SKM-1 treated with dmso at 0.1 percent for 144 hours (cell line): ENCODE results near the gene ABCC3.

Experiments
- DNase-seq: peaks from one replicate; lab custom pipeline; 2025; ENCODE audit not compliant: unreplicated experiment; lab: John Stamatoyannopoulos, UW

Gene ABCC3, protein sequence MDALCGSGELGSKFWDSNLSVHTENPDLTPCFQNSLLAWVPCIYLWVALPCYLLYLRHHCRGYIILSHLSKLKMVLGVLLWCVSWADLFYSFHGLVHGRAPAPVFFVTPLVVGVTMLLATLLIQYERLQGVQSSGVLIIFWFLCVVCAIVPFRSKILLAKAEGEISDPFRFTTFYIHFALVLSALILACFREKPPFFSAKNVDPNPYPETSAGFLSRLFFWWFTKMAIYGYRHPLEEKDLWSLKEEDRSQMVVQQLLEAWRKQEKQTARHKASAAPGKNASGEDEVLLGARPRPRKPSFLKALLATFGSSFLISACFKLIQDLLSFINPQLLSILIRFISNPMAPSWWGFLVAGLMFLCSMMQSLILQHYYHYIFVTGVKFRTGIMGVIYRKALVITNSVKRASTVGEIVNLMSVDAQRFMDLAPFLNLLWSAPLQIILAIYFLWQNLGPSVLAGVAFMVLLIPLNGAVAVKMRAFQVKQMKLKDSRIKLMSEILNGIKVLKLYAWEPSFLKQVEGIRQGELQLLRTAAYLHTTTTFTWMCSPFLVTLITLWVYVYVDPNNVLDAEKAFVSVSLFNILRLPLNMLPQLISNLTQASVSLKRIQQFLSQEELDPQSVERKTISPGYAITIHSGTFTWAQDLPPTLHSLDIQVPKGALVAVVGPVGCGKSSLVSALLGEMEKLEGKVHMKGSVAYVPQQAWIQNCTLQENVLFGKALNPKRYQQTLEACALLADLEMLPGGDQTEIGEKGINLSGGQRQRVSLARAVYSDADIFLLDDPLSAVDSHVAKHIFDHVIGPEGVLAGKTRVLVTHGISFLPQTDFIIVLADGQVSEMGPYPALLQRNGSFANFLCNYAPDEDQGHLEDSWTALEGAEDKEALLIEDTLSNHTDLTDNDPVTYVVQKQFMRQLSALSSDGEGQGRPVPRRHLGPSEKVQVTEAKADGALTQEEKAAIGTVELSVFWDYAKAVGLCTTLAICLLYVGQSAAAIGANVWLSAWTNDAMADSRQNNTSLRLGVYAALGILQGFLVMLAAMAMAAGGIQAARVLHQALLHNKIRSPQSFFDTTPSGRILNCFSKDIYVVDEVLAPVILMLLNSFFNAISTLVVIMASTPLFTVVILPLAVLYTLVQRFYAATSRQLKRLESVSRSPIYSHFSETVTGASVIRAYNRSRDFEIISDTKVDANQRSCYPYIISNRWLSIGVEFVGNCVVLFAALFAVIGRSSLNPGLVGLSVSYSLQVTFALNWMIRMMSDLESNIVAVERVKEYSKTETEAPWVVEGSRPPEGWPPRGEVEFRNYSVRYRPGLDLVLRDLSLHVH (N-terminal part only)

DNA sequence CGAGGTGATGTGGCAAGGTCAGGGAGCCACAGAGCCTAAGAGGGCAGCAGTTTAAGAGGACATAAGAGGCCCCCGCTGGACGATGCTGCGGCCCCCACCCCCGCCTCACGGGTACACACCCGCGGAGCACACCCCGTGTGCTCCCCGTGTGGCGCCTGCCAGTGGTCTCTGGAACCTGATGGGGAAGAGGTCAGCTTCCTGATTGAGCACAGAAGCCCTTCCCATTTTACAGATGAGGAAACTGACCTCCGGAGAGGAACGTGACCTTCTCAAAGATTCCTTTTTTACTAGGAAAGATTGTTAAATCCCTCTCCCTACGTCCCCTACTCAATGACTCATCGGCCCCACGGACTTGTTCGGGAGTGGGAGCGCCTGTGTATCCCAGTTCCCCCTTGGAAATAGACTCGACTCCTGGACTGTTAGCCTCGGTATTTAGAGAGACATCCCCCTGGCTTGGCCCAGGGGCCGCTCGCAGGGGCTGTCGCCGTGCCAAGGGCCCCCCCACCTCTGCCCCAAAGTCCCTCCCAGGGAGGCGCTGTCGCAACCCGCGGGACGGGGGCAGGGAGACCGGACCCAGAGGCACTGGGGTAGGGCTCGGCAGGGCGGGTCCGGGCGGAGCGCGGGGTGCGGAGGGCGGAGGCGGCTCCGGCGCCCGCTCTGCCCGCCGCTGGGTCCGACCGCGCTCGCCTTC, at the start of gene ABCC3:
TSS of gene ABCC3 (plus strand) at position 658 of the 691 bp plus-strand sequence. CDS start 56 bp downstream, outside the sequence.
- DNase-seq, result no peak

DNA sequence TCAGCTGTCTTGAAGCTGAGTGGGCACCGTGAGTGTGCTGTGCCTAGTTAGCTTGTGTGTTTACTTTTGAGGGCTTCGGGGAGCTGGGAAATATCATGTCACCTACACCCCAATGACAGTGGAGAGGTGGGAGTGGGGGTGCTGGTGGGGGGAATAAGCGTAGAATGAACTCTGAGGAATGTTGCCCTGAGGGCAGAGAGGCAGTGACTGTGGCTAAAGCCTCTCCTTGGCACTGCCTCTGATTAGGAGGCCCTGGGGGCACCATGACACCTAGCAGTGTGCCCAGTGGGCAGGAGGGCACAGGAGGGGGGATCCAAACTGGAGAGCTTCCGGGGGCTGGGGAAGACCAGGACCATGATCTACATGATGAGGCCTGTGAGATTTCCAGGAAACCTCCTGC, 49.3 kb upstream of the ABCC3 start:
- DNase-seq, result no peak

DNA sequence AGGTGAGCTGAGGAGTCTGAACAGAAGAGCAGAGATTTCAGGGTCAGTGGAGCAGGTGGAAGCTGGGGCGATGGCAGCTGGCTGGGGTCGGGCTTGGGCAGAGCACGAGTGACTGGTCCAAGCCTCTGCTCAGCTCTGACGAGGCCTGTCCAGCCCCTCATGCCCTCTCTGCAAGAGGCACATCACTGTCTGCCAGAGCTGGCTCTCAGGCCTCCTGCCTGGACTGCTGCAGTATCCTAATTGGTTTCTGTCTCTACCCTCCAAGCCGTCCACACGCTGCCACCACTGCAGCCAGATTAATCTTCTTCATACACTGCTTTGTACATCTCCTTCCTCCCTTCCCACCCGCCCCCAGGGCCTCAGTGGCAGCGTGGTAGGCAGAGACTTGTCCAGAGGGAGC, 48.8 kb upstream of the ABCC3 start:
- no peak for DNase-seq

DNA sequence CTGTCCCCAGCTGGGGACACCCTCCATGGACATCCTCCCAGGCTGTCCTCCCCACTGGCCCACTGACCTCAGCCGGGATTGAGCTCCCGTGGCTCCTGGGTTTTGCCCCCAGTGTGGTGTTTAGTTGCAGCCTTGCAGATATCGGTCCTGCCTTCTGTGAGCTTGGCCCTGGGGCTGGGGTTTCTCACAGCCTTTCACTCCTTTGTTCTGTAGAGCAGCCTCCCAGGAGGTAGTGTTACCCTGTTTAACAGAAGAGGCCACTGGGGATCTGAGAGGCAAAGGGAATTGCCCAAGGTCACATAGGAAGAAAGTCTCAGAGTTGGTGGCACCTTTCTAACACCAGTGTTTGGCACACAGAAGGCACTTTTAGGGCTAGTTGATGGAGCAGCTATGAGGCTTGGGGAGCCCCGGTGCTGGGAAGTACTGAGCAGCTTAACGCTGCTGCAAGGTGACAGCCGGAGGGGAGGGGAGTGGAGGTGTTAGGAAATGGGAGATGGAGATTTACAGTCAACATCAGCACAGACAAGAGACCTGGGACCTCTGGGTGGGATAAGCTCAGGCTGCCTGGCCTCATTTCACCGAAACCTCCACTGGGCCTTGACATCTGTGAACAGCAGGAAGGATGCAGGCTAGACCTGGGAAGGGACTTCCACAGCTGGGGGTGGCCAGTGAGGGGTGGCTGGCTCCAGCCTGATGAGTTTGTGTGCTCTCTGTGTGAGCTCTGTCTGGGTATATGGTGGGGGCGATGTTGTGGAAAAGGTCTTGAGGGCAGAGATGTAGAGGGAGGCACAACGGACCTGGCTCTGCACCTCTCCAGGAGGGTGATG, 48.0 kb upstream of the ABCC3 start:
- no peak for DNase-seq

DNA sequence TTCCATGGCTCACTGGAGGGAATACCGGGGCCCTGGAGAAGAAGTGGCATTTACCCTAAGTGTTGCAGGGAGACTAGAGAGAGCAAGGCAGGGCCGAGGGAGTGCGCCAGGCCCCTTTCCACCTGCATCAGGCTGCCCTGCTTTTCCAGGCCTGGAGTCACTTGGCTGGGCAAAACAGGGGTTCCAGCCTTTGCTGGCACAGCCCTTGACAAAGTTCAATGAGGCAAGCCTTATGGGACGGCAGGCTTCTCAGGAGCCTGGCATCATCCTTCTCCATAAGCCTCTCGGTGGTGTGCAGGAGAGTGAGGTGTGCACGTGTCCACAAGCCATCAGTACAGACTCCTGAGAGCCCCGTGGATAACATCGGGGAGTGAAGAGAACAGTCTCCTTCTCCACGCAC, 47.1 kb upstream of the ABCC3 start:
- no peak for DNase-seq

DNA sequence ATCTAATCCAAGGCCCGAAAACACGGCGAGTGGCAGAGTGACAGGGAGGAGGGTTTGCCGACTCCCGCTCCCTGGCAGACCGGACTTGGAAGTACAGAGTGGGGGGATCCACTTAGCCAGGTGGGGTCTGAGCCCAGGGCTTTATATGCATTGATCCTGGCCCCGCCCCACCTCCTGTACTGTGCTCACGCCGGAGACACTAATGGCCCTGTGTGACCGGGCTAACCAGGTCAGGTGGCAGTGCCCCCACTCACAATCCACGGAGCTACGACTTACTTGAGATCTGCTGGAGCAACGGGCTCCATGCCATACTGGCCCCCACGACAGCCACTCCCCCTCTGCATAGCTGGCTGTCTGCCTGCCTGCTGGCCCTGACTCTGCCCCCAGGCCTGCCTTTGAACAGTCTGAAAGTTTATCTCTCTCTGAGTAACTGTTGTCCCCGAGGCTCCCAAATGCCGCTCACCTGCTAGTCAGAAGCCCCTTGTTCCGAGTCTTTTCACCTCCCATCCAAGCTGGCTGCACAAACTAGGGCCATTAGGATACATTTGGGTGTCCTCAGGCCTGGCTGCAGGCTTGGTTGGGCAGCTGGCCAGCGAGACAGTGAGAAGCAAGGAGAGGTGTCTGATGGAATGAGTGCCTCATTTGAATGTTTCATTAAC, 46.2 kb upstream of the ABCC3 start:
- no peak for DNase-seq

DNA sequence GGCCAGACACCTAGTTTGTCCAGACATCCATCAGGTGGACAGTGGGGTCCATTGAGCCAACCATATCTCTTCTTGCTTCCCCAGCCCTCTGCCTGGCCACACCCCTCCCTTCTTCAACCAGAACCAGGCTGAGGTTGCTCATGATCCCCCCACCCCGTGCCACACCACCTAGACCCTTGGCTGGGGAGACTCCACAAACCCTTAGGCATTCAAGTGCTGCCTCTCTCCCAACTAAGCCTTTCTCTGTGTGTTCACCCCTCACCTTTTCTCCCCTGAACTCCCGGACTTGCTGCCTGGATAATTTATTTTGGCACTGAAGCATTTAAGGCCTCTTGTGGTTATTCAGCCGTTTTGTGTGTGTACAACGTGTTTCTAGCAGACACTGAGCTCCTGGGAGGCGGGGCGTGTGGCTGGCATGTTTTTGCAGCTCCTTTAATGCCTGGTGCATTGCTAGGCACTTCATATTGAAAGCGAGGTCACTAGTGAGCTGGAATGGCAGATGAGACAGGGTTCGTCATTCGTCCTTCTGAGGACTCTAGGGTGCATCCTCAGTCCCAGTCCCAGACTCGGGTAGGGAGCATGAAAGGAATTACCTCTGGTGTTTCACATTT, 45.5 kb upstream of the ABCC3 start:
- no peak for DNase-seq

DNA sequence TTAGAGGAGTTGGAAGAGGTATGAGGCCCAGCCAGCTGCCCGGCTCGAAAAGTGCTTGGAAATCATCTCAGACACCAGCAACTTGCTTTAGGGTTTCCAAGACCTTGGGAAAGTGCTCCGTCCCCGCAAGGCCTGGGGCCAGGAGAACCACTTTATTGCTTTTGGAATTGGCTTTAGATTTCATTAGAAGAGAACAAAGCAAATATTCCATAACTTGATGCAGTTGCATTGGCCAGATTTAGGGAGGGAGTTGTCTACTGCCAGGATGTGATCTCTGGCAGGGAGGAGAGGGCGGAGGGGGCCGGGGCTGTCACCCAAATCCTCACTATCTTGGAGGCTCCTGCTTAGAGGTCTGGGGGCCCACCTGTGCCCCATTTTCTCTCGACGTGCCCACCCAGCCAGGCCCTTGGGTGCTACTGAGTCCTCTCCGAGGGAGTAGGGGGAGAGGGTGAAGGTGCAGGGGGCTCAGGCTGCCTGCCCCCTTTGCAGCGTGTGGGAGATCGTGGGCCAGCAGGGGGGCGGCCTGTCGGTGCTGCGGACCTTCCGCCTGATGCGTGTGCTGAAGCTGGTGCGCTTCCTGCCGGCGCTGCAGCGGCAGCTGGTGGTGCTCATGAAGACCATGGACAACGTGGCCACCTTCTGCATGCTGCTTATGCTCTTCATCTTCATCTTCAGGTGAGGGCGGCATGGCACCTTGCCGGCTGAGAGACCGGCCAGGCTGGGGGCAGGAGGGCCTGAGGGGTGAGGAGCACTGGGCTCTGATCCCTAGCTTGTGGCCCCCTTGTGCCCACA, 43.5 kb upstream of the ABCC3 start:
- DNase-seq, result no peak

DNA sequence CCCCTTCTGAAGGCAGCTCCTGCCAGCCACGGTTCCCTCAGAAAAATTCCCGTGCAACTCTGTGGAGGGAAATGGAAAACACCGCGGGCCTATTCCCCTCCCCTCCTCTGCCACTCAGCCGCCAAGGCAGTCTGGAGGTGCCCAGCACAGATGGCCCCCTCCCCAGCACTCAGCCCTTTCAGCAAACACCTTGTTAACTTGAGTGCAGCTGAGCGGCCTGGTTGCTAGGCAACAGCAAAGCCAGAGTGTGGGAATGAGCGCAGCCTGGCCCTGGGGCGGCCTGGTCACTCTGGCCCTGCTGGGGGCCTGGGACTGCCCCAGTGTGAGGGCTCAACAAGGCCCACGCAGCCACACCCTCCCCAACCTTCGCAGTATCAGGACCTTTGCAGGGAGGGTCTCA, 41.4 kb upstream of the ABCC3 start:
- DNase-seq, result no peak

DNA sequence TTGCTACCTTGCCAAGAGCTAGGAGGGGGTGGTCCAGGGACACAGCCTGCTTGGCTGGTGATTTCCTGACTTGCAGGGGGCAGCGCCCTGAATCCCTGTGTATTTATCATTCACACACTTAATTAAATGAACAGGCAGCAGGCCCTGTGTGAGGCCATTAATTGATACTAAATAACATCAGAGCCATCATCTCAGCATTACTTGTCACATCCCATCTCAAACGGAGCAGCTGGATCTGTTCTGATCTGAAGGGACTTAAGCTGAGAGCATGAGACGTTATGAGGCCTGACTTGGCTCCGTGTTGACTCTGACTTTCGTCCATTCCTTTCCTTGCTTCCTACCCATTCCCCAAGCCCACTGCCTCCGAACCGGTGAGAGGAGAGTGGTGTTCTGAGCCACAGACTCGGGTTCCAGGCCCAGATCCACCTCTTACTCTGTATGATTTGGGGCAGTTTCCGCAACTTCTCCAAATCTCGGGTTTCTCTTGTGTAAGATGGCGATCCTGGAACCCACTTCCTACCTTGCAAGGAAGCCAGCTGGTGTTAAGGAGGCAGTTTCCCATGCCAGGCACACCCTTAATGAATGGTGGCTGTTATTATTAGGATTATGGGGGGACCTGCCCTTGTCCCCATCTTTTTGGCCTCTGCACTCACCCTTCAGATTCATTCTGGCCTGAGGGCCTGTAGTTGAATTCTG, 40.4 kb upstream of the ABCC3 start:
- no peak for DNase-seq

DNA sequence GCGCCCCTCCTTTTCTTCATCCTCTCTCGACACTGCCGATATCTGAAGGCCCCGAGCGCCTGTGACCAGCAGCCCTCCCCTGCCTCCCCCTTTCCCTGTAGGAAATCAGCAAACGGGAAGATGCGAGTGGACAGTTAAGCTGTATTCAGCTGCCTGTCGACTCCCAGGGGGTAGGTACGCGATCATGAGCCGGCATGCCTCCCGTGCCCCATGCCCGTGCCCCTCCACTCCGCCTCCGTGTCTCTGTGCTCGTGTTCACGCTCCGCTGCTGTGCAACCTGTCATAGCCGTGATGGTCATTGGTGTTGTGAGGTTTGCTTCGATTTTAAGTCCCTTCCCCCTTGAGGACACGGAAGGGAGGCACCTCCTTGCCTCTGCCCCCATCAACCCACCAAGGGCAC, 39.8 kb upstream of the ABCC3 start:
- DNase-seq, result no peak

DNA sequence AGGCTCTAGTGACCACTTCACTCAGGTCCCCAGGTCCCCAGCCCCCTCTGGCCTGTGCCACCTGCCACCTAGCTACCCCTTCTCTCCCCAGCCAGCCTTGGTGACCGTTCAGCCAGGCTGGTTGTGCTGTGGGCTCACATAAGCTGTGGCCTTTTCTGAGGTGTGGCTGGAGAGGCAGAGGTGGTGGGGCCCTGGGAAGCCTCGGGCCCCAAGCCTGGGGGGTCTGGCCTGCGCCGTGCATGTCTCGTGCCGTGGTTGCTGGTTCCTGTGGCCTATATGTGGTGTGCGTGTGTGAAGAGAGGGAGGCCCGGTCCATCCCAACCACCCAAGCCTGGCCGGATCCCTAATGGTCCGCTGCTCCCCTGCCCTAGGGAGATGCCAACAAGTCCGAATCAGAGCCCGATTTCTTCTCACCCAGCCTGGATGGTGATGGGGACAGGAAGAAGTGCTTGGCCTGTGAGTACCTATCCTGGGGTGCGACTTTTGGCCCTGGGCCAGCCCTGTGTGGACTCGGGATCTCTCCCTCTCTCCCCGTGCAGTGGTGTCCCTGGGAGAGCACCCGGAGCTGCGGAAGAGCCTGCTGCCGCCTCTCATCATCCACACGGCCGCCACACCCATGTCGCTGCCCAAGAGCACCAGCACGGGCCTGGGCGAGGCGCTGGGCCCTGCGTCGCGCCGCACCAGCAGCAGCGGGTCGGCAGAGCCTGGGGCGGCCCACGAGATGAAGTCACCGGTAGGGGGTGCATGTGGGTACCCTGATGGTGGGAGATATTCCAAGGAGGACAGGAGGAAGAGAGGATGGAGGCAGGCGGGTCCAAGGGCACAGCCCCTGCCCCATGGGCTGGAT, 38.3 kb upstream of the ABCC3 start:
- DNase-seq, result no peak

DNA sequence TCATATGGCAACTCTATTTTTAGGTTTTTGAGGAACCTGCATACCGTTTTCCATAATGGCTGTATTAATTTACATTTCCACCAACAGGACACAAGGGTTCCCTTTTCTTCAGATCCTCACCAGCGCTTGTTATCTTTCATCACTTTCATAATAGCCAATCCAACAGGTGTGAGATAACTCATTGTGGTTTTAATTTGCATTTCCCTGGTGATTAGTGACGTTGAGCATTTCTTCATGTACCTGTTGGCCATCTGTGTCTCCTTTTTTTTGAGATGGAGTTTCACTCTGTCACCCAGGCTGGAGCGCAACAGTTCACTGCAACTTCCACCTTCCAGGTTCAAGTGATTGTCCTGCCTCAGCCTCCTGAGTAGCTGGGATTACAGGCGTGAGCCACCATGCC, 36.2 kb upstream of the ABCC3 start:
- no peak for DNase-seq

DNA sequence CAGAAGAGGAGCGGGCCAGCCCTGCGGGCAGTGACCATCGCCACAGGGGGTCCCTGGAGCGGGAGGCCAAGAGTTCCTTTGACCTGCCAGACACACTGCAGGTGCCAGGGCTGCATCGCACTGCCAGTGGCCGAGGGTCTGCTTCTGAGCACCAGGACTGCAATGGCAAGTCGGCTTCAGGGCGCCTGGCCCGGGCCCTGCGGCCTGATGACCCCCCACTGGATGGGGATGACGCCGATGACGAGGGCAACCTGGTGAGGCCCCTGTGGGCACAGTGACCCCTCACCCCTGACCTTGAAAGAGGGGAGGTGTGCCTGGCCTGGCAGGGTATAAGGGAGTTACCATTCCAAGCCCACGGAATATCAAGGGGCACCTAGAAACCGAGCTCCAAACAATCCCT, 35.1 kb upstream of the ABCC3 start:
- DNase-seq, result no peak

DNA sequence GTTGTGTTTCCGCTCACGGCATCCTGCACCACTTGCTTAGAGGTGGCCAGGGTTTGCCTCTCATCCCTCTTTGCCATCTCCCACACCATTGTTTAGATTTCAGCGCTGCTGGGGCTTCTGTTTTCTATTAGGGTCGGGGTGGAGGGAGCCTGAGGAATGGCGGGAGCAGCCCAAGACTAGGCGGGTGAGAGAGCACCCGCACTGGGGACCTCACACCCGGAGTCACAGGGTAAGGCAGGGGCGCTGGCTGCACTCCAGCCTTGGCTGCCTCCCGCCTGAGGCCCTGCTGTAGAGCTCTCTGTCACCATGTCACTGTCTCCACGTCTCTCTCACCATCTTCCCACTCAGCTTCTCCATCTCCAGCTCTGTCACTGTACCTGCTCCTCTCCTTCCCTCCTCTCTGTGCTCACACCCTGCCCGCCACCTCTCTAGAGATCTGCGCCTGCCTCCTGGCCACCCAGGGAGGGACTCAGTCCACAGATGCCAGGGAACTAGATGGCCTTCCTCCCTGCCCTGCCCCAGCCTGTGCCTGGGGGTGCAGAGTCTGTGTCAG, 32.8 kb upstream of the ABCC3 start:
- no peak for DNase-seq

DNA sequence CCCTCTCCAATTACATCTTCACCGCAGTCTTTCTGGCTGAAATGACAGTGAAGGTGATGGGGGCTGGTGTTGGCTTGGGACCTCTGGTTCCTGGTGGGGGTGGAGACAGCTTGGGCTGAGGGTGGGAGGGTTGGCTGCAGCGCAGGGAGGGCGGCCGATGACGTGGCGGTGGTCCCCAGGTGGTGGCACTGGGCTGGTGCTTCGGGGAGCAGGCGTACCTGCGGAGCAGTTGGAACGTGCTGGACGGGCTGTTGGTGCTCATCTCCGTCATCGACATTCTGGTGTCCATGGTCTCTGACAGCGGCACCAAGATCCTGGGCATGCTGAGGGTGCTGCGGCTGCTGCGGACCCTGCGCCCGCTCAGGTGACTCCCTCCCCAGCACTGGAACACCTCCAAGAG, 31.8 kb upstream of the ABCC3 start:
- DNase-seq, result no peak
